OCI-LY7 (cell line): ENCODE measurements around the gene NOTO. TPM values are rescaled to one million over a fixed set of nuclear protein-coding genes. Genes with fewer than 3 reads are reported as not detected.

Experiments used
- BruUV-seq: library from RNA; stranded (reverse); fragments of 400-500 nt; replicated peaks from 2 replicates; lab custom pipeline; 2021; lab: Mats Ljungman, UMichigan
- CTCF ChIA-PET: fragments of 300-600 bp; sonication (Branson Sonifier 250); formaldehyde crosslinking; loops from one replicate; lab custom pipeline; 2022; ENCODE audit warnings: antibody characterized with exemption; ENCODE audit not compliant: unreplicated experiment; lab: Charles Lee
- POLR2A ChIA-PET: fragments of 300-600 bp; sonication (Branson Sonifier 250); formaldehyde crosslinking; loops from one replicate; lab custom pipeline; 2022; ENCODE audit warnings: antibody characterized with exemption; lab: Charles Lee
- DNase-seq: peaks from one replicate; pipeline ENCODE4 v3.0.0-alpha.2; 2015; ENCODE audit warnings: low spot score
- H2AFZ ChIP-seq: fragments of 200-600 bp; sonication (generic), shearing (Covaris generic); 2 replicates; pipeline ENCODE4 v1.6.1; 2014; ENCODE audit warnings: mild to moderate bottlenecking, antibody characterized with exemption, low read length, moderate library complexity
- H3K27ac ChIP-seq: fragments of 200-600 bp; sonication (generic); 2 replicates; pipeline ENCODE4 v1.5.1; 2014; ENCODE audit warnings: mixed run types, low read depth, mild to moderate bottlenecking, moderate library complexity, low read length, inconsistent platforms; ENCODE audit not compliant: poor library complexity, severe bottlenecking
- H3K36me3 ChIP-seq: fragments of 200-600 bp; sonication (generic); 2 replicates; pipeline ENCODE4 v1.6.1; 2014; ENCODE audit warnings: mild to moderate bottlenecking, antibody characterized with exemption, low read length, moderate library complexity, mixed read lengths; ENCODE audit not compliant: insufficient read depth
- H3K4me1 ChIP-seq: fragments of 200-600 bp; sonication (generic); 2 replicates; pipeline ENCODE4 v1.5.1; 2014; ENCODE audit warnings: mild to moderate bottlenecking, low read length; ENCODE audit not compliant: insufficient read depth, poor library complexity, severe bottlenecking
- H3K4me2 ChIP-seq: fragments of 200-600 bp; sonication (generic); 2 replicates; pipeline ENCODE4 v1.6.1; 2014; ENCODE audit warnings: mild to moderate bottlenecking, low read length
- H3K4me3 ChIP-seq: fragments of 200-600 bp; sonication (generic); 2 replicates; pipeline ENCODE4 v1.5.1; 2014; ENCODE audit warnings: mild to moderate bottlenecking, low read depth, low read length; ENCODE audit not compliant: poor library complexity, severe bottlenecking
- H3K79me2 ChIP-seq: fragments of 200-600 bp; sonication (generic); 2 replicates; pipeline ENCODE4 v1.6.1; 2016; ENCODE audit warnings: low read depth, mild to moderate bottlenecking, low read length, moderate library complexity, mixed read lengths; ENCODE audit not compliant: insufficient read depth
- H3K9me2 ChIP-seq: fragments of 200-600 bp; sonication (generic); 2 replicates; pipeline ENCODE4 v1.6.1; 2016; ENCODE audit warnings: mild to moderate bottlenecking, low read length, mixed read lengths; ENCODE audit not compliant: insufficient read depth
- H3K9me3 ChIP-seq: fragments of 200-600 bp; sonication (generic); 2 replicates; pipeline ENCODE4 v1.6.1; 2014; ENCODE audit warnings: mild to moderate bottlenecking, mixed run types, low read length, mixed read lengths
- H4K20me1 ChIP-seq: fragments of 200-600 bp; sonication (generic); 2 replicates; pipeline ENCODE4 v1.6.1; 2014; ENCODE audit warnings: mild to moderate bottlenecking, antibody characterized with exemption, low read length, moderate library complexity, mixed read lengths; ENCODE audit not compliant: insufficient read depth
- CTCF ChIP-seq: fragments of 200-600 bp; sonication (generic); conservative IDR thresholded peaks from 2 replicates; pipeline ENCODE4 v1.5.1; 2014; ENCODE audit warnings: mild to moderate bottlenecking, antibody characterized with exemption, low read length, moderate library complexity, mixed read lengths
- EZH2phosphoT487 ChIP-seq: fragments of 200-600 bp; sonication (generic); IDR thresholded peaks from 2 replicates; pipeline ENCODE4 v1.6.1; 2018; ENCODE audit warnings: low read depth, borderline replicate concordance, mild to moderate bottlenecking, mixed run types, antibody characterized with exemption, low read length, moderate library complexity, mixed read lengths
- intact Hi-C: fragments of 100-400 bp; cut with micrococcal nuclease; formaldehyde crosslinking; loops from one replicate; pipeline ENCODE4 v1.10.0; 2022; ENCODE audit not compliant: unreplicated experiment
- total RNA-seq, 2 experiments: library from RNA; depleted of rRNA in 1 of 2; stranded (reverse); fragments of >200 nt in 1 of 2; shearing (Covaris generic) in 1 of 2; gene quantifications; 2 replicates each; pipeline ENCODE4 v1.2.3, GENCODE V29; 2014 to 2022

NOTO gene
- total RNA-seq, 2 experiments from 2014 or later = not detected

GRCh38 chr2:73253901-73254300 lies 51.5 kb downstream of the NOTO start:
- DNase-seq = no peak
- ChIA-PET POLR2A (interaction anchor here (0.6 to 1.8 kb wide), 2 partner anchors 16 to 1198 kb away, joined by 4 to 11 read pairs; no protein-coding TSS in a partner anchor), CTCF (no interaction called here)
- no TSS peak for BruUV-seq
- TF ChIP-seq EZH2phosphoT487 (no peak), CTCF (no peak)
- Histone ChIP-seq H4K20me1 (no peaks in the 10 kb centered on the region; the same call in 1 of the 2 replicates), H3K4me1 (no peaks in the 10 kb centered on the region), H3K79me2 (no peaks in the 10 kb centered on the region), H3K9me3 (no peaks in the 10 kb centered on the region), H3K36me3 (peaks cover 91% of the 10 kb centered on the region), H3K9me2 (no peaks in the 10 kb centered on the region), H2AFZ (no peak overlapping the region), H3K4me2 (no peak overlapping the region), H3K4me3 (no peak overlapping the region), H3K27ac (no peak overlapping the region)
- intact Hi-C loops = no loop called here

- intact Hi-C loops = no loop called here
- Histone ChIP-seq H4K20me1 (no peaks in the 10 kb centered on the region; the same call in 1 of the 2 replicates), H3K27ac (no peak overlapping the region), H3K9me3 (no peaks in the 10 kb centered on the region), H3K4me2 (no peak overlapping the region), H3K79me2 (no peaks in the 10 kb centered on the region), H2AFZ (no peak overlapping the region), H3K4me3 (no peak overlapping the region), H3K9me2 (no peaks in the 10 kb centered on the region), H3K36me3 (peaks cover 91% of the 10 kb centered on the region), H3K4me1 (no peaks in the 10 kb centered on the region)
- CTCF ChIA-PET = no interaction called here
- TF ChIP-seq CTCF (no peak), EZH2phosphoT487 (no peak)
- DNase-seq = no peak
- BruUV-seq = no TSS peak
- POLR2A ChIA-PET = interaction anchor here (0.6 to 1.8 kb wide), 2 partner anchors 16 to 116 kb away, joined by 3 to 11 read pairs; no protein-coding TSS in a partner anchor
Measured at GRCh38 chr2:73254343-73255006, 52.1 kb downstream of the NOTO start.

GRCh38 chr2:73255007-73255644 lies 52.8 kb downstream of the NOTO start:
- H3K36me3 ChIP-seq = peaks cover 91% of the 10 kb centered on the region
- H3K4me1 ChIP-seq = no peaks in the 10 kb centered on the region
- no peaks in the 10 kb centered on the region for H3K79me2 ChIP-seq
- TF ChIP-seq EZH2phosphoT487 = no peak
- no peak for TF ChIP-seq CTCF
- H3K4me3 ChIP-seq = no peak overlapping the region
- ChIA-PET POLR2A (interaction anchor here (0.6 kb wide), 1 partner anchor 116 kb away, joined by 3 read pairs; no protein-coding TSS in a partner anchor), CTCF (no interaction called here)
- no TSS peak for BruUV-seq
- H2AFZ ChIP-seq = no peak overlapping the region
- no peak overlapping the region for H3K4me2 ChIP-seq
- H4K20me1 ChIP-seq = no peaks in the 10 kb centered on the region; the same call in 1 of the 2 replicates
- H3K9me2 ChIP-seq = no peaks in the 10 kb centered on the region
- DNase-seq = no peak
- no peak overlapping the region for H3K27ac ChIP-seq
- intact Hi-C loops = no loop called here
- no peaks in the 10 kb centered on the region for H3K9me3 ChIP-seq
